H1 (cell line): ENCODE results near the gene B4GALNT3. TPM values are rescaled to one million over a fixed set of nuclear protein-coding genes. Genes with fewer than 3 reads are reported as not detected.

Experiments
- ASH2L ChIP-seq: fragments of 200-600, 300-600 bp; sonication (generic); IDR thresholded peaks from one replicate; pipeline ENCODE4 v1.7.1; 2017; ENCODE audit warnings: low read length
- GTF2F1 ChIP-seq: IDR thresholded peaks from 2 replicates; pipeline ENCODE4 v1.6.1; 2012; ENCODE audit warnings: low read depth, low read length, improper control_type of control experiment, borderline replicate concordance
- SUZ12 ChIP-seq: fragments of 200-600 bp; sonication (generic); IDR thresholded peaks from 2 replicates; pipeline ENCODE4 v1.6.1; 2012; ENCODE audit warnings: mild to moderate bottlenecking, inconsistent platforms, low read length, moderate library complexity, mixed read lengths
- polyA plus RNA-seq, 7 experiments: library from polyadenylated mRNA; depleted of rRNA in 3 of 7; stranded (reverse) in 5 of 7; unstranded in 2 of 7; fragments of >200 nt in 5 of 7; fragments of 200-250 nt in 2 of 7; gene quantifications; 1 replicate in 5 of 7; 2 replicates in 1 of 7; 4 replicates in 1 of 7; pipeline versions ENCODE4 v1.2.1 to v1.2.3, GENCODE V29; 2011 to 2013; ENCODE audit warnings: missing spikeins in 2 of 7, mixed read lengths in 2 of 7
- total RNA-seq: library from RNA; stranded (reverse); fragmentation: NEBNext Ultra II Directional; extraction: Animal tissue kit (Norgen Biotek cat#: 25700); gene quantifications from 2 replicates; pipeline ENCODE4 v1.2.1, GENCODE V29; 2021
- TF ChIP-seq, protein P1 (sequence below): IDR thresholded peaks from 2 replicates; pipeline ENCODE4 v1.6.1; 2012; ENCODE audit warnings: low read length, inconsistent platforms

The B4GALNT3 gene
- total and polyA plus RNA-seq, 2 of the 8 experiments (the other 6 are each of a cell fraction or from before 2014, with no cell fraction given) = 12.5 to 20.3 TPM

DNA sequence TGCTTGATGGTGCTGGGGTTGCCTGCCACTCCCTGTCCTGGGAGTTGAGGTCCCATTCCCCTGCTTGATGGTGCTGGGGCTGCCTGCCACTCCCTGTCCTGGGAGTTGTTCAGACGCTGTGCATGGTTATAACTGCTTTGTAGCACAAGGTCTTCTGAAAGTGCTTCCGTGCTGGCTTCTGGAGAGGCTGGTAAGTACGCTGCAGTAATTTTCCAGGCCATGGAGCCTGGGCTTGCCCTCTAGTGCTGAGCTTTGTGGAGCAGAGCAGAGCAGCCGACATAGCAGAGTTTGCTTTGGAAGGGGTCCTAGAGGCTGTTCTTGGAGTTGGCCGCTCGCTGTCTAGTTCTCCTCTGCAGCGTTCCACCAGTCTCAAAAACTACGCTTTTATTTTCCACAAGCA is 6.3 kb downstream of the B4GALNT3 start (continued):
- TF ChIP-seq, protein P1, sequence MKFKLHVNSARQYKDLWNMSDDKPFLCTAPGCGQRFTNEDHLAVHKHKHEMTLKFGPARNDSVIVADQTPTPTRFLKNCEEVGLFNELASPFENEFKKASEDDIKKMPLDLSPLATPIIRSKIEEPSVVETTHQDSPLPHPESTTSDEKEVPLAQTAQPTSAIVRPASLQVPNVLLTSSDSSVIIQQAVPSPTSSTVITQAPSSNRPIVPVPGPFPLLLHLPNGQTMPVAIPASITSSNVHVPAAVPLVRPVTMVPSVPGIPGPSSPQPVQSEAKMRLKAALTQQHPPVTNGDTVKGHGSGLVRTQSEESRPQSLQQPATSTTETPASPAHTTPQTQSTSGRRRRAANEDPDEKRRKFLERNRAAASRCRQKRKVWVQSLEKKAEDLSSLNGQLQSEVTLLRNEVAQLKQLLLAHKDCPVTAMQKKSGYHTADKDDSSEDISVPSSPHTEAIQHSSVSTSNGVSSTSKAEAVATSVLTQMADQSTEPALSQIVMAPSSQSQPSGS = no peak
- TF ChIP-seq SUZ12 = no peak
- no peak for TF ChIP-seq GTF2F1
- no peak for TF ChIP-seq ASH2L
